Astrocyte (in vitro differentiated cells and primary cell): ENCODE results near the gene LIN52.

Experiments
- EZH2 ChIP-seq: IDR thresholded peaks from 2 replicates; pipeline ENCODE4 v1.6.1; 2012; ENCODE audit warnings: mild to moderate bottlenecking, low read length, inconsistent platforms; ENCODE audit not compliant: insufficient read depth
- TF ChIP-seq, protein P1 (sequence below): IDR thresholded peaks from 2 replicates; pipeline ENCODE4 v1.5.1; 2011; ENCODE audit warnings: low read depth, mild to moderate bottlenecking, inconsistent platforms, low read length, moderate library complexity; ENCODE audit not compliant: insufficient read depth

- TF ChIP-seq, protein P1, sequence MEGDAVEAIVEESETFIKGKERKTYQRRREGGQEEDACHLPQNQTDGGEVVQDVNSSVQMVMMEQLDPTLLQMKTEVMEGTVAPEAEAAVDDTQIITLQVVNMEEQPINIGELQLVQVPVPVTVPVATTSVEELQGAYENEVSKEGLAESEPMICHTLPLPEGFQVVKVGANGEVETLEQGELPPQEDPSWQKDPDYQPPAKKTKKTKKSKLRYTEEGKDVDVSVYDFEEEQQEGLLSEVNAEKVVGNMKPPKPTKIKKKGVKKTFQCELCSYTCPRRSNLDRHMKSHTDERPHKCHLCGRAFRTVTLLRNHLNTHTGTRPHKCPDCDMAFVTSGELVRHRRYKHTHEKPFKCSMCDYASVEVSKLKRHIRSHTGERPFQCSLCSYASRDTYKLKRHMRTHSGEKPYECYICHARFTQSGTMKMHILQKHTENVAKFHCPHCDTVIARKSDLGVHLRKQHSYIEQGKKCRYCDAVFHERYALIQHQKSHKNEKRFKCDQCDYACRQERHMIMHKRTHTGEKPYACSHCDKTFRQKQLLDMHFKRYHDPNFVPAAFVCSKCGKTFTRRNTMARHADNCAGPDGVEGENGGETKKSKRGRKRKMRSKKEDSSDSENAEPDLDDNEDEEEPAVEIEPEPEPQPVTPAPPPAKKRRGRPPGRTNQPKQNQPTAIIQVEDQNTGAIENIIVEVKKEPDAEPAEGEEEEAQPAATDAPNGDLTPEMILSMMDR, result no peak
- TF ChIP-seq EZH2, result no peak
Observed at GRCh38 chr14:74243051-74243450, 158.3 kb downstream of the LIN52 start.
